Measurements from ENCODE around the gene CAPRIN1. TPM values are rescaled to one million over a fixed set of nuclear protein-coding genes. Genes with fewer than 3 reads are reported as not detected.

The CAPRIN1 gene
- polyA plus RNA-seq, 1 of the 3 experiments (the other 2 are of a cell fraction) = 67.1 TPM

DNA sequence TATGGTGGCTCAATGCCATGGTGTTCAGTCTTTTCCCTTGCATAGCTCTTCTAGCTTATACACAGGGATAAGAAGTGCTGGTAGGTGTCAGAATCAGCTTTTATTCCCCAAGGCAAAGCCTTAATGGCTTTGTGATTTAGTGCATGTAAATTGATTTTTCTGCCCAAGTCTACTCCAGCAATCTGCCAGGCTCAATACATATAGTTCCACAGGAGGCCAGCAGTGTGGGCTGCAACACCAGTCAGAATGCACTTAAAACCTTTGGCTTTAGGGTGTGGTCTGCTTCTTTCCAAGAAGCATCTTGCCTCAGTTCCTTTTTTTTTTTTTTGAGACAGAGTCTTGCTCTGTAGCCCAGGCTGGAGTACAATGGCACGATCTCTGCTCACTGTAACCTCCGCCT, 14.5 kb upstream of the CAPRIN1 start:
- Histone ChIP-seq H3K4me1 (ENCODE audit: control insufficient read depth in 1 of 2, insufficient read depth in 2 of 2, low read depth in 1 of 2, low read length in 1 of 2) (peaks cover 0 to 17% of the 10 kb centered on the region in 2 experiments; a peak in 1 of 4 replicates), H3K79me2 (ENCODE audit: insufficient read depth) (no peaks in the 10 kb centered on the region), H3K4me2 (no peak overlapping the region), H3K27me3 (ENCODE audit: insufficient read depth) (no peaks in the 10 kb centered on the region), H3K9me2 (no peaks in the 10 kb centered on the region), H3K4me3 (ENCODE audit: low read depth in 2 of 2, low read length in 1 of 2) (no peak overlapping the region), H3K9me3 (no peaks in the 10 kb centered on the region), H3K27ac (ENCODE audit: low read depth in 2 of 2, low read length in 1 of 2) (no peak overlapping the region), H3K36me3 (replicated peaks in 1 of 2; ENCODE audit: control insufficient read depth in 1 of 2, insufficient read depth in 2 of 2, low read length in 1 of 2) (no peaks in the 10 kb centered on the region), H2AFZ (ENCODE audit: low read depth) (no peak overlapping the region), H4K20me1 (ENCODE audit: insufficient read depth) (no peaks in the 10 kb centered on the region), H3K9ac (no peak overlapping the region), H3F3A (replicated peaks; ENCODE audit: insufficient read depth) (no peaks in the 10 kb centered on the region)
- CTCF ChIA-PET = interaction anchor here (1.0 kb wide), 1 partner anchor 208 kb away, joined by 3 read pairs; no protein-coding TSS in a partner anchor
- DNase-seq = no peak
- TF ChIP-seq ELF1 (IDR thresholded peaks at IDR 0.05) (no peak), POLR2AphosphoS5 (IDR thresholded peaks at IDR 0.05; ENCODE audit: low read depth, low read length) (no peak)
- TF ChIP-seq, protein P1, sequence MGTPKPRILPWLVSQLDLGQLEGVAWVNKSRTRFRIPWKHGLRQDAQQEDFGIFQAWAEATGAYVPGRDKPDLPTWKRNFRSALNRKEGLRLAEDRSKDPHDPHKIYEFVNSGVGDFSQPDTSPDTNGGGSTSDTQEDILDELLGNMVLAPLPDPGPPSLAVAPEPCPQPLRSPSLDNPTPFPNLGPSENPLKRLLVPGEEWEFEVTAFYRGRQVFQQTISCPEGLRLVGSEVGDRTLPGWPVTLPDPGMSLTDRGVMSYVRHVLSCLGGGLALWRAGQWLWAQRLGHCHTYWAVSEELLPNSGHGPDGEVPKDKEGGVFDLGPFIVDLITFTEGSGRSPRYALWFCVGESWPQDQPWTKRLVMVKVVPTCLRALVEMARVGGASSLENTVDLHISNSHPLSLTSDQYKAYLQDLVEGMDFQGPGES (IDR thresholded peaks at IDR 0.05; ENCODE audit: low read depth, low read length) = no peak
- TF ChIP-seq, protein P2, sequence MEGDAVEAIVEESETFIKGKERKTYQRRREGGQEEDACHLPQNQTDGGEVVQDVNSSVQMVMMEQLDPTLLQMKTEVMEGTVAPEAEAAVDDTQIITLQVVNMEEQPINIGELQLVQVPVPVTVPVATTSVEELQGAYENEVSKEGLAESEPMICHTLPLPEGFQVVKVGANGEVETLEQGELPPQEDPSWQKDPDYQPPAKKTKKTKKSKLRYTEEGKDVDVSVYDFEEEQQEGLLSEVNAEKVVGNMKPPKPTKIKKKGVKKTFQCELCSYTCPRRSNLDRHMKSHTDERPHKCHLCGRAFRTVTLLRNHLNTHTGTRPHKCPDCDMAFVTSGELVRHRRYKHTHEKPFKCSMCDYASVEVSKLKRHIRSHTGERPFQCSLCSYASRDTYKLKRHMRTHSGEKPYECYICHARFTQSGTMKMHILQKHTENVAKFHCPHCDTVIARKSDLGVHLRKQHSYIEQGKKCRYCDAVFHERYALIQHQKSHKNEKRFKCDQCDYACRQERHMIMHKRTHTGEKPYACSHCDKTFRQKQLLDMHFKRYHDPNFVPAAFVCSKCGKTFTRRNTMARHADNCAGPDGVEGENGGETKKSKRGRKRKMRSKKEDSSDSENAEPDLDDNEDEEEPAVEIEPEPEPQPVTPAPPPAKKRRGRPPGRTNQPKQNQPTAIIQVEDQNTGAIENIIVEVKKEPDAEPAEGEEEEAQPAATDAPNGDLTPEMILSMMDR (IDR thresholded peaks at IDR 0.05) = no peak
- TF ChIP-seq, protein P3, sequence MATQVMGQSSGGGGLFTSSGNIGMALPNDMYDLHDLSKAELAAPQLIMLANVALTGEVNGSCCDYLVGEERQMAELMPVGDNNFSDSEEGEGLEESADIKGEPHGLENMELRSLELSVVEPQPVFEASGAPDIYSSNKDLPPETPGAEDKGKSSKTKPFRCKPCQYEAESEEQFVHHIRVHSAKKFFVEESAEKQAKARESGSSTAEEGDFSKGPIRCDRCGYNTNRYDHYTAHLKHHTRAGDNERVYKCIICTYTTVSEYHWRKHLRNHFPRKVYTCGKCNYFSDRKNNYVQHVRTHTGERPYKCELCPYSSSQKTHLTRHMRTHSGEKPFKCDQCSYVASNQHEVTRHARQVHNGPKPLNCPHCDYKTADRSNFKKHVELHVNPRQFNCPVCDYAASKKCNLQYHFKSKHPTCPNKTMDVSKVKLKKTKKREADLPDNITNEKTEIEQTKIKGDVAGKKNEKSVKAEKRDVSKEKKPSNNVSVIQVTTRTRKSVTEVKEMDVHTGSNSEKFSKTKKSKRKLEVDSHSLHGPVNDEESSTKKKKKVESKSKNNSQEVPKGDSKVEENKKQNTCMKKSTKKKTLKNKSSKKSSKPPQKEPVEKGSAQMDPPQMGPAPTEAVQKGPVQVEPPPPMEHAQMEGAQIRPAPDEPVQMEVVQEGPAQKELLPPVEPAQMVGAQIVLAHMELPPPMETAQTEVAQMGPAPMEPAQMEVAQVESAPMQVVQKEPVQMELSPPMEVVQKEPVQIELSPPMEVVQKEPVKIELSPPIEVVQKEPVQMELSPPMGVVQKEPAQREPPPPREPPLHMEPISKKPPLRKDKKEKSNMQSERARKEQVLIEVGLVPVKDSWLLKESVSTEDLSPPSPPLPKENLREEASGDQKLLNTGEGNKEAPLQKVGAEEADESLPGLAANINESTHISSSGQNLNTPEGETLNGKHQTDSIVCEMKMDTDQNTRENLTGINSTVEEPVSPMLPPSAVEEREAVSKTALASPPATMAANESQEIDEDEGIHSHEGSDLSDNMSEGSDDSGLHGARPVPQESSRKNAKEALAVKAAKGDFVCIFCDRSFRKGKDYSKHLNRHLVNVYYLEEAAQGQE (IDR thresholded peaks at IDR 0.05; ENCODE audit: low read depth, low read length) = no peak
- 96% methylated on average over 2 of the region's 2 CpGs for WGBS (ENCODE audit: low lambda C conversion rate)
- POLR2A ChIA-PET = no interaction called here

DNA sequence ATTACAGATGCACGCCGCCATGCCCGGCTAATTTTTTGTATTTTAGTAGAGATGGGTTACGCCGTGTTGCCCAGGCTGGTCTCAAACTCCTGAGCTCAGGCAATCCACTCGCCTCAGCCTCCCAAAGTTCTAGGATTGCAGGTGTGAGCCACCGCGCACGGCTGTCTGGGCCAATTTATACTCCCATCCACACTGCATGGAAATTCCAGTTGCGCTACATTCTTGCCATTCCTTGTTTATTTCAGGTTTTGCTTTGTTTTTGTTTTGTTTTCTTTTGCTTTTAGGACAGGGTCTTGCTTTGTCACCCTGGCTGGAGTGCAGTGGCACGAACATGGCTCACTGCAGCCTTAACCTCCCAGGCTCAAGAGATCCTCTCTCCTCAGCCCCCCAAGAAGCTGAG, 11.0 kb upstream of the CAPRIN1 start:
- Histone ChIP-seq H4K20me1 (ENCODE audit: insufficient read depth) (no peaks in the 10 kb centered on the region), H3K79me2 (ENCODE audit: insufficient read depth) (no peaks in the 10 kb centered on the region), H3K4me1 (ENCODE audit: control insufficient read depth in 1 of 2, insufficient read depth in 2 of 2, low read depth in 1 of 2, low read length in 1 of 2) (peaks cover 0 to 33% of the 10 kb centered on the region in 2 experiments; a peak in 1 of 4 replicates), H3K9me3 (no peaks in the 10 kb centered on the region), H3K9me2 (no peaks in the 10 kb centered on the region), H3K4me2 (no peak overlapping the region), H3K4me3 (ENCODE audit: low read depth in 2 of 2, low read length in 1 of 2) (no peak overlapping the region), H3K27me3 (ENCODE audit: insufficient read depth) (no peaks in the 10 kb centered on the region), H3F3A (replicated peaks; ENCODE audit: insufficient read depth) (no peaks in the 10 kb centered on the region), H3K9ac (no peak overlapping the region), H3K36me3 (replicated peaks in 1 of 2; ENCODE audit: control insufficient read depth in 1 of 2, insufficient read depth in 2 of 2, low read length in 1 of 2) (no peaks in the 10 kb centered on the region), H3K27ac (ENCODE audit: low read depth in 2 of 2, low read length in 1 of 2) (no peak overlapping the region), H2AFZ (ENCODE audit: low read depth) (no peak overlapping the region)
- 92% methylated on average over 11 of the region's 11 CpGs for WGBS (ENCODE audit: low lambda C conversion rate)
- ChIA-PET CTCF (no interaction called here), POLR2A (no interaction called here)
- DNase-seq = no peak
- TF ChIP-seq ELF1 (IDR thresholded peaks at IDR 0.05) (no peak), POLR2AphosphoS5 (IDR thresholded peaks at IDR 0.05; ENCODE audit: low read depth, low read length) (no peak), CHD2 (IDR thresholded peaks at IDR 0.05; ENCODE audit: low read length, partially characterized antibody) (no peak), SIN3A (IDR thresholded peaks at IDR 0.05; ENCODE audit: borderline replicate concordance, low read depth, low read length) (no peak), RCOR1 (IDR thresholded peaks at IDR 0.05; ENCODE audit: low read length) (no peak), YY1 (IDR thresholded peaks at IDR 0.05; ENCODE audit: low read depth) (no peak), TEAD4 (IDR thresholded peaks at IDR 0.05; ENCODE audit: borderline replicate concordance, insufficient read depth) (no peak), RFX5 (IDR thresholded peaks at IDR 0.05; ENCODE audit: low read length) (no peak), FOSL2 (IDR thresholded peaks at IDR 0.05; ENCODE audit: borderline replicate concordance, low read depth) (no peak)
- TF ChIP-seq, protein P4, sequence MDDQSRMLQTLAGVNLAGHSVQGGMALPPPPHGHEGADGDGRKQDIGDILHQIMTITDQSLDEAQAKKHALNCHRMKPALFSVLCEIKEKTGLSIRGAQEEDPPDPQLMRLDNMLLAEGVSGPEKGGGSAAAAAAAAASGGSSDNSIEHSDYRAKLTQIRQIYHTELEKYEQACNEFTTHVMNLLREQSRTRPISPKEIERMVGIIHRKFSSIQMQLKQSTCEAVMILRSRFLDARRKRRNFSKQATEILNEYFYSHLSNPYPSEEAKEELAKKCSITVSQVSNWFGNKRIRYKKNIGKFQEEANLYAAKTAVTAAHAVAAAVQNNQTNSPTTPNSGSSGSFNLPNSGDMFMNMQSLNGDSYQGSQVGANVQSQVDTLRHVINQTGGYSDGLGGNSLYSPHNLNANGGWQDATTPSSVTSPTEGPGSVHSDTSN (IDR thresholded peaks at IDR 0.05) = no peak
